Caco-2 (cell line): ENCODE data around the gene LEKR1. TPM values are rescaled to one million over a fixed set of nuclear protein-coding genes. Genes with fewer than 3 reads are reported as not detected.

Experiments
- BruUV-seq: library from RNA; stranded (reverse); fragments of 400-500 nt; replicated peaks from 2 replicates; lab custom pipeline; 2021; lab: Mats Ljungman, UMichigan
- CTCF ChIA-PET: fragments of 300-600 bp; sonication (Branson Sonifier 250); formaldehyde crosslinking; loops from one replicate; lab custom pipeline; 2022; ENCODE audit warnings: antibody characterized with exemption; lab: Charles Lee
- POLR2A ChIA-PET: fragments of 300-600 bp; sonication (Branson Sonifier 250); formaldehyde crosslinking; loops from one replicate; lab custom pipeline; 2022; ENCODE audit warnings: antibody characterized with exemption; lab: Charles Lee
- DNase-seq, 2 experiments: peaks; one replicate each; pipeline versions ENCODE4 v3.0.0 to v3.0.0-alpha.2; 2020 to 2022
- H3K27me3 ChIP-seq: replicated peaks from 2 replicates; pipeline ENCODE4 v1.6.0; 2011; ENCODE audit warnings: low read length; ENCODE audit not compliant: control insufficient read depth, insufficient read depth
- H3K36me3 ChIP-seq: 2 replicates; pipeline ENCODE4 v1.5.1; 2011; ENCODE audit warnings: low read length; ENCODE audit not compliant: control insufficient read depth, insufficient read depth
- H3K4me1 ChIP-seq: fragments of 250-450 bp; sonication (Bioruptor Pico); 2 replicates; pipeline ENCODE4 v1.5.1; 2020; ENCODE audit warnings: mild to moderate bottlenecking
- H3K4me3 ChIP-seq: 2 replicates; pipeline ENCODE4 v1.5.1; 2011; ENCODE audit warnings: low read depth, mild to moderate bottlenecking, control low read depth, low read length
- H3K9me3 ChIP-seq: fragments of 250-450 bp; sonication (Bioruptor Pico); 2 replicates; pipeline ENCODE4 v1.5.1; 2020; ENCODE audit warnings: mild to moderate bottlenecking, moderate library complexity
- H3K27ac Mint-ChIP-seq: one replicate; pipeline ENCODE4 v1.8.0; 2022; ENCODE audit warnings: mixed read lengths; ENCODE audit not compliant: unreplicated experiment
- H3K27me3 Mint-ChIP-seq: one replicate; pipeline ENCODE4 v1.8.0; 2022; ENCODE audit warnings: mixed read lengths; ENCODE audit not compliant: insufficient read depth, unreplicated experiment
- H3K36me3 Mint-ChIP-seq: one replicate; pipeline ENCODE4 v1.8.0; 2022; ENCODE audit warnings: mild to moderate bottlenecking, mixed read lengths; ENCODE audit not compliant: insufficient read depth, unreplicated experiment
- H3K4me1 Mint-ChIP-seq: one replicate; pipeline ENCODE4 v1.8.0; 2022; ENCODE audit warnings: low read depth, mixed read lengths; ENCODE audit not compliant: unreplicated experiment
- H3K4me3 Mint-ChIP-seq: one replicate; pipeline ENCODE4 v1.8.0; 2022; ENCODE audit warnings: mild to moderate bottlenecking, moderate library complexity, mixed read lengths; ENCODE audit not compliant: unreplicated experiment
- H3K9me3 Mint-ChIP-seq: one replicate; pipeline ENCODE4 v1.8.0; 2022; ENCODE audit warnings: mixed read lengths; ENCODE audit not compliant: unreplicated experiment
- intact Hi-C: fragments of 100-400 bp; cut with micrococcal nuclease; formaldehyde crosslinking; loops from one replicate; pipeline ENCODE4 v1.10.0; 2022; ENCODE audit not compliant: unreplicated experiment
- total RNA-seq: library from RNA; stranded (reverse); gene quantifications from 2 replicates; pipeline ENCODE4 v1.2.3, GENCODE V29; 2022
- TF ChIP-seq, protein P1 (sequence below), 2 experiments: fragments of 200-600 bp in 1 of 2; IDR thresholded peaks; 1 replicate in 1 of 2; 2 replicates in 1 of 2; pipeline versions ENCODE4 v1.5.1 to v1.8.0; 2011 to 2022; ENCODE audit warnings: antibody characterized with exemption in 1 of 2, control low read depth in 1 of 2, inconsistent platforms in 1 of 2, low read depth in 1 of 2, low read length in 1 of 2, mild to moderate bottlenecking in 1 of 2, moderate library complexity in 1 of 2; ENCODE audit not compliant: insufficient read depth in 1 of 2, severe bottlenecking in 1 of 2, unreplicated experiment in 1 of 2

Gene LEKR1
- total RNA-seq, 1 experiment from 2014 or later = 1.6 TPM

DNA sequence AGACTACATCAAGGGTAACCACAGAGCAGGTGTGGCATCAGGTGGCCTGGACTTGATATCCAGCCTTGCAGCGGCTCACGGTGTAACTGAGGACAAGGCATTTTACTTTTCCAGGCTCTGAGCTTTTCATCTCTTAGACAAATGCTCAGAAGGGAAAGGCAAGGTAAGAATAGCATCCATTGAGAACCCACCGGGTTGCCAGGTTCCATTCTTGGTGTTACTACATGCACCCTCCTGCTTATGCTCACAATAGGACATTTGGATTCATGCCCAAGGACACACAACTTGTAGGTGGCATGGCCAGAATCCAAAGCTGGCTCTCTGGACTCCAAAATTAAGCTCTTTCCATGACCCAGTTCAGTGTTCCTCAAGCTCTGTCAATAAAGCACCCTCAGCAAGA, 248.3 kb downstream of the LEKR1 start:
- POLR2A ChIA-PET = no interaction called here
- no TSS peak for BruUV-seq
- intact Hi-C loops = no loop called here
- H3K4me3 Mint-ChIP-seq = no peak overlapping the region
- H3K36me3 ChIP-seq = no peaks in the 10 kb centered on the region; the same call in 1 of the 2 replicates
- no peaks in the 10 kb centered on the region for H3K36me3 Mint-ChIP-seq
- DNase-seq = no peak
- H3K27me3 ChIP-seq = no peaks in the 10 kb centered on the region
- no peaks in the 10 kb centered on the region for H3K27me3 Mint-ChIP-seq
- H3K9me3 Mint-ChIP-seq = peaks cover 10% of the 10 kb centered on the region
- no peaks in the 10 kb centered on the region for H3K4me1 Mint-ChIP-seq
- TF ChIP-seq, protein P1, sequence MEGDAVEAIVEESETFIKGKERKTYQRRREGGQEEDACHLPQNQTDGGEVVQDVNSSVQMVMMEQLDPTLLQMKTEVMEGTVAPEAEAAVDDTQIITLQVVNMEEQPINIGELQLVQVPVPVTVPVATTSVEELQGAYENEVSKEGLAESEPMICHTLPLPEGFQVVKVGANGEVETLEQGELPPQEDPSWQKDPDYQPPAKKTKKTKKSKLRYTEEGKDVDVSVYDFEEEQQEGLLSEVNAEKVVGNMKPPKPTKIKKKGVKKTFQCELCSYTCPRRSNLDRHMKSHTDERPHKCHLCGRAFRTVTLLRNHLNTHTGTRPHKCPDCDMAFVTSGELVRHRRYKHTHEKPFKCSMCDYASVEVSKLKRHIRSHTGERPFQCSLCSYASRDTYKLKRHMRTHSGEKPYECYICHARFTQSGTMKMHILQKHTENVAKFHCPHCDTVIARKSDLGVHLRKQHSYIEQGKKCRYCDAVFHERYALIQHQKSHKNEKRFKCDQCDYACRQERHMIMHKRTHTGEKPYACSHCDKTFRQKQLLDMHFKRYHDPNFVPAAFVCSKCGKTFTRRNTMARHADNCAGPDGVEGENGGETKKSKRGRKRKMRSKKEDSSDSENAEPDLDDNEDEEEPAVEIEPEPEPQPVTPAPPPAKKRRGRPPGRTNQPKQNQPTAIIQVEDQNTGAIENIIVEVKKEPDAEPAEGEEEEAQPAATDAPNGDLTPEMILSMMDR (IDR thresholded peaks at IDR 0.05; ENCODE audit: insufficient read depth in 1 of 2, low read depth in 1 of 2, low read length in 1 of 2, severe bottlenecking in 1 of 2, unreplicated experiment in 1 of 2) = no peak
- CTCF ChIA-PET = no interaction called here
- no peaks in the 10 kb centered on the region for H3K9me3 ChIP-seq
- H3K27ac Mint-ChIP-seq = no peak overlapping the region
- peaks cover 3% of the 10 kb centered on the region; the same call in 1 of the 2 replicates for H3K4me1 ChIP-seq
- no peak overlapping the region for H3K4me3 ChIP-seq

DNA sequence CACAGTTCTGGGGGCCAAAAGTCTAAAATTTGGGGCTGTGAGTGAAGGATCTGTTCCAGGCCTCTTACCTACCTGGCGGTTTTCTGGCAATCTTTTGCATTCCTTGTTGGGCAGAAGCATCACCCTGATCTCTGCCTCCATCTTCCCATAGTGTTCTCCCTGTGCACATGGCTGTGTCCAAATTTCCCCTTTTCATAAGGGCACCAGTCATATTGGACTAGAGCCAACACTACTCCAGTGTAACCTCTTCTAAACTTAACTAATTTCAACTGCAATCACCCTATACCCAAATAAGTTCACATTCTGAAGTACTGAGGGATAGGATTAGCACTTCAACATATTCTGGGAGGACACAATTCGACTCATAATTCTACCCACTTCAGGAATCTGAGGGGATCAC, 248.8 kb downstream of the LEKR1 start:
- DNase-seq = no peak
- H3K9me3 ChIP-seq = no peaks in the 10 kb centered on the region
- H3K27me3 ChIP-seq = no peaks in the 10 kb centered on the region
- H3K4me3 Mint-ChIP-seq = no peak overlapping the region
- no peak overlapping the region for H3K4me3 ChIP-seq
- intact Hi-C loops = no loop called here
- no TSS peak for BruUV-seq
- H3K27me3 Mint-ChIP-seq = no peaks in the 10 kb centered on the region
- H3K36me3 ChIP-seq = no peaks in the 10 kb centered on the region; the same call in 1 of the 2 replicates
- ChIA-PET POLR2A (no interaction called here), CTCF (no interaction called here)
- H3K4me1 Mint-ChIP-seq = no peaks in the 10 kb centered on the region
- peaks cover 10% of the 10 kb centered on the region for H3K9me3 Mint-ChIP-seq
- TF ChIP-seq, protein P1 (IDR thresholded peaks at IDR 0.05; ENCODE audit: insufficient read depth in 1 of 2, low read depth in 1 of 2, low read length in 1 of 2, severe bottlenecking in 1 of 2, unreplicated experiment in 1 of 2) = no peak
- H3K27ac Mint-ChIP-seq = no peak overlapping the region
- peaks cover 3% of the 10 kb centered on the region; the same call in 1 of the 2 replicates for H3K4me1 ChIP-seq
- no peaks in the 10 kb centered on the region for H3K36me3 Mint-ChIP-seq

DNA sequence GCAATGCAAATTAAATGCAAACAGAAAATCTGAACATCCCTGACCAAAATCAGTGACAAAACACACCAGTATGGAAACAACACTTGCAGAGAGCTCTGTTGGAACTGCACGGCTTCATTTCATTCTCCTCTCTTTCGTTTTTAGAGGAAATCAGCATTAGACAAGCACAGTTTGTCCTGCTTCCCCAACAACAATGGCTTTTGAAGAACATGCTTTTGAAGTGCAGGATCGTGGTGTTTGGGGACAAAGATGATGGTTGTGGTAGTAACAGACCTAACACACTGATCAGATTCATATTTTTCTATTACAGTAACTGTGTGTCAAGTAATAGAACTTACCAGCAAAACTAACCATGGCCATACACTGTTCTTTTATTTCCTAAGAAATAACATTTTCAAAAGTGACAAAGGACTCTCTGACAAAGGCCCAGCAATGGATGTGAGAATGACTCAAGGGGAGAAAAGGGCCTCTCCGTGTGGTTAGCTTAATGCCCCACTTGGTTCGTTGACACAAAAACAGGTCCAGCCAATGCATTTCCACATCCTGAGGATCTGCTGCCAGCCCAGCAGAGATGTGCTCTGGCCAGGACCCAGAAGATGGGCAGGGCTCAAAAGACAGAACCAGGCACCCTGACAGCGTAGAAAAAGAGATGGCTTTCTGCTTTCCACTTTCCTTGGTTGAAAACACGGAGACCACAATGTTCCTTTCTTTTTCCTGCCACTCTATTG, 249.7 kb downstream of the LEKR1 start:
- H3K36me3 Mint-ChIP-seq = no peaks in the 10 kb centered on the region
- no TSS peak for BruUV-seq
- peaks cover 3% of the 10 kb centered on the region; the same call in 1 of the 2 replicates for H3K4me1 ChIP-seq
- ChIA-PET CTCF (interaction anchor here (1.2 kb wide), 1 partner anchor 13 kb away, joined by 3 read pairs; no protein-coding TSS in a partner anchor), POLR2A (no interaction called here)
- H3K36me3 ChIP-seq = no peaks in the 10 kb centered on the region; the same call in 1 of the 2 replicates
- H3K9me3 Mint-ChIP-seq = peaks cover 10% of the 10 kb centered on the region
- no peak overlapping the region for H3K4me3 Mint-ChIP-seq
- H3K27me3 ChIP-seq = no peaks in the 10 kb centered on the region
- H3K27ac Mint-ChIP-seq = no peak overlapping the region
- TF ChIP-seq, protein P1 (IDR thresholded peaks at IDR 0.05; ENCODE audit: insufficient read depth in 1 of 2, low read depth in 1 of 2, low read length in 1 of 2, severe bottlenecking in 1 of 2, unreplicated experiment in 1 of 2) = no peak
- H3K4me3 ChIP-seq = no peak overlapping the region
- peak in 1 of 2 experiments; percentile 22 for DNase-seq
- no peaks in the 10 kb centered on the region for H3K4me1 Mint-ChIP-seq
- intact Hi-C loops = loop anchor here (2.0 kb wide), 1 partner anchor 17 kb away; no protein-coding TSS in a partner anchor
- H3K9me3 ChIP-seq = no peaks in the 10 kb centered on the region
- no peaks in the 10 kb centered on the region for H3K27me3 Mint-ChIP-seq
